IPS DF 19.7 (cell line): ENCODE measurements around the gene CEMIP2.

ENCODE experiments used
- DNase-seq: peaks from one replicate; pipeline ENCODE4 v3.0.0-alpha.2; 2013; ENCODE audit warnings: low read depth, low spot score

CEMIP2 gene

GRCh38 chr9:71642056-71642455 lies 126.3 kb downstream of the CEMIP2 start:
- DNase-seq = no peak

GRCh38 chr9:71638627-71639026 lies 129.7 kb downstream of the CEMIP2 start:
- DNase-seq = no peak

GRCh38 chr9:71637926-71638325 lies 130.4 kb downstream of the CEMIP2 start:
- no peak for DNase-seq

- no peak for DNase-seq
Observed at GRCh38 chr9:71637375-71637774, 130.9 kb downstream of the CEMIP2 start.

GRCh38 chr9:71636143-71636839 lies 132.0 kb downstream of the CEMIP2 start:
- DNase-seq = no peak

GRCh38 chr9:71634752-71635151 lies 133.6 kb downstream of the CEMIP2 start:
- DNase-seq = no peak
